Natural killer cell (primary cell): ENCODE results near the gene RAPGEF5. TPM values are rescaled to one million over a fixed set of nuclear protein-coding genes. Genes with fewer than 3 reads are reported as not detected.

Source experiments
- ATAC-seq, 3 donors: fragments of 150-1000 bp in 2 of 3; fragments of 200-7000 bp in 1 of 3; cut with Tn5 transposase; 1 replicate in 1 of 3; 2 replicates in 2 of 3; pipeline ENCODE4 v1.10.0; 2021; ENCODE audit warnings: mild to moderate bottlenecking in 2 of 3, moderate library complexity in 2 of 3
- DNase-seq, 2 donors: peaks; one replicate each; pipeline versions ENCODE4 v3.0.0 to v3.0.0-alpha.2; 2013 to 2021; ENCODE audit warnings: mixed read lengths in 1 of 2
- H3K27ac ChIP-seq: one replicate; pipeline ENCODE4 v1.5.1; 2013; ENCODE audit warnings: mild to moderate bottlenecking, low read length
- H3K27me3 ChIP-seq: one replicate; pipeline ENCODE4 v1.6.1; 2013; ENCODE audit warnings: low read length; ENCODE audit not compliant: control insufficient read depth, insufficient read depth
- H3K36me3 ChIP-seq: one replicate; pipeline ENCODE4 v1.6.1; 2013; ENCODE audit warnings: low read length; ENCODE audit not compliant: control insufficient read depth, insufficient read depth
- H3K4me1 ChIP-seq: one replicate; pipeline ENCODE4 v1.6.1; 2013; ENCODE audit warnings: low read length; ENCODE audit not compliant: control insufficient read depth, insufficient read depth
- H3K4me3 ChIP-seq: one replicate; pipeline ENCODE4 v1.5.1; 2013; ENCODE audit warnings: low read length
- H3K9me3 ChIP-seq: one replicate; pipeline ENCODE4 v1.6.1; 2013; ENCODE audit warnings: low read length; ENCODE audit not compliant: control insufficient read depth, insufficient read depth
- H3K27ac Mint-ChIP-seq, 2 donors: one replicate each; pipeline ENCODE4 v1.8.0; 2022; ENCODE audit warnings: mild to moderate bottlenecking in 2 of 2, mixed read lengths in 2 of 2, moderate library complexity in 1 of 2
- H3K27me3 Mint-ChIP-seq, 2 donors: one replicate each; pipeline ENCODE4 v1.8.0; 2022; ENCODE audit warnings: low read depth in 2 of 2, mixed read lengths in 2 of 2
- H3K36me3 Mint-ChIP-seq: one replicate; pipeline ENCODE4 v1.8.0; 2022; ENCODE audit warnings: mixed read lengths
- H3K4me1 Mint-ChIP-seq, 2 donors: one replicate each; pipeline ENCODE4 v1.8.0; 2022; ENCODE audit warnings: mixed read lengths in 2 of 2
- H3K4me3 Mint-ChIP-seq: one replicate; pipeline ENCODE4 v1.8.0; 2022; ENCODE audit warnings: mild to moderate bottlenecking, moderate library complexity, mixed read lengths
- H3K9me3 Mint-ChIP-seq, 2 donors: one replicate each; pipeline ENCODE4 v1.8.0; 2022; ENCODE audit warnings: mixed read lengths in 2 of 2
- WGBS: methylation state at CpG from one replicate; pipeline ENCODE4 v1.1.7; 2013; ENCODE audit warnings: missing lambda C conversion rate; ENCODE audit not compliant: insufficient coverage; 5-methylcytosine and 5-hydroxymethylcytosine counted together
- intact Hi-C: fragments of 100-400 bp; cut with micrococcal nuclease; formaldehyde crosslinking; loops from one replicate; pipeline ENCODE4 v1.14.2; 2022
- total RNA-seq, 4 donors: library from RNA; stranded (reverse); fragments of 120-200 nt in 1 of 4; gene quantifications; one replicate each; pipeline versions ENCODE4 v1.2.3 to v1.2.4, GENCODE V29; 2013 to 2022
- TF ChIP-seq, protein P1 (sequence below): fragments of 200-600 bp; IDR thresholded peaks from one replicate; pipeline ENCODE4 v1.8.0; 2022; ENCODE audit warnings: antibody characterized with exemption

Gene RAPGEF5
- total RNA-seq, 3 donors from 2014 or later (not counting 1 experiment from before 2014, with no cell fraction given) = 0.26 to 0.33 TPM; not detected in 1

DNA sequence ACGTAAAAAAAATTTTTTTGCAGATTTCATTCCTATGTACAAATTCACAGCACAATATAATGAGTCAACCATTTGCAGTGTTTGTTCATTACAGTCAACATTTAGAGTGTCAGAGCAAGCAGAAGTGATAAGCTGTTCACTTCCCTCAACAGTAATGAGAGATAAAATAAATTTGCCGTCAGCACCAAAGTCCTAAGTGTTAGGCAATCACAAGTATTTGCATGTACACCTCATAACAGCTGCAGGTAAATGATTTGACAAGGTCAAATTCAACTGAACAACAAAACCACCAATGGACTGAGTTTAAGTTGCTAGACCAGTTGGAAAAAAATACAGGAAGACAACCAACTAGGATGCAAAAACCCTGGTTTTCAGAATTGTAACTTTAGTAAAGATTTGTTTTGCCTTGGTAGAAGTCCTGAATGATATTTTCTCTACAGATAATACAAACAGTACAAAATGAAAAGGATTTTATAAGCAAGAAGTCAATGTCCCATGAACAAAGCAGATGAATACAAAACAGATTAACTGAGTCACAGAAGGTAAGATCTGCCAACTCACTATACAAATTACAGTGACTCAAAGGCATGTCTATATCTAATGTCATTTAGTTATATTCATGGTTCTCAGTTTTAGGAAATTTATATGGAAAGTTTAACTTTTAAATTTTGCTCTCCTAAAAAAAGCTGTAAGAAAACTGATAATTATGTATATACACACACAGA lies 10.4 kb downstream of the RAPGEF5 start:
- intact Hi-C loops = no loop called here
- H3K9me3 ChIP-seq = no peaks in the 10 kb centered on the region
- no peaks in the 10 kb centered on the region for H3K36me3 Mint-ChIP-seq
- H3K27ac Mint-ChIP-seq = no peak overlapping the region
- H3K27ac ChIP-seq = no peak overlapping the region
- no peaks in the 10 kb centered on the region for H3K27me3 ChIP-seq
- WGBS = 85% methylated on average over 2 of the region's 2 CpGs
- H3K4me1 Mint-ChIP-seq = no peaks in the 10 kb centered on the region
- no peak for ATAC-seq
- TF ChIP-seq, protein P1, sequence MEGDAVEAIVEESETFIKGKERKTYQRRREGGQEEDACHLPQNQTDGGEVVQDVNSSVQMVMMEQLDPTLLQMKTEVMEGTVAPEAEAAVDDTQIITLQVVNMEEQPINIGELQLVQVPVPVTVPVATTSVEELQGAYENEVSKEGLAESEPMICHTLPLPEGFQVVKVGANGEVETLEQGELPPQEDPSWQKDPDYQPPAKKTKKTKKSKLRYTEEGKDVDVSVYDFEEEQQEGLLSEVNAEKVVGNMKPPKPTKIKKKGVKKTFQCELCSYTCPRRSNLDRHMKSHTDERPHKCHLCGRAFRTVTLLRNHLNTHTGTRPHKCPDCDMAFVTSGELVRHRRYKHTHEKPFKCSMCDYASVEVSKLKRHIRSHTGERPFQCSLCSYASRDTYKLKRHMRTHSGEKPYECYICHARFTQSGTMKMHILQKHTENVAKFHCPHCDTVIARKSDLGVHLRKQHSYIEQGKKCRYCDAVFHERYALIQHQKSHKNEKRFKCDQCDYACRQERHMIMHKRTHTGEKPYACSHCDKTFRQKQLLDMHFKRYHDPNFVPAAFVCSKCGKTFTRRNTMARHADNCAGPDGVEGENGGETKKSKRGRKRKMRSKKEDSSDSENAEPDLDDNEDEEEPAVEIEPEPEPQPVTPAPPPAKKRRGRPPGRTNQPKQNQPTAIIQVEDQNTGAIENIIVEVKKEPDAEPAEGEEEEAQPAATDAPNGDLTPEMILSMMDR = no peak
- H3K4me1 ChIP-seq = no peaks in the 10 kb centered on the region
- H3K9me3 Mint-ChIP-seq = no peaks in the 10 kb centered on the region
- H3K27me3 Mint-ChIP-seq = peaks cover 6 to 23% of the 10 kb centered on the region in 2 donors
- no peak overlapping the region for H3K4me3 Mint-ChIP-seq
- H3K4me3 ChIP-seq = no peak overlapping the region
- no peaks in the 10 kb centered on the region for H3K36me3 ChIP-seq
- no peak for DNase-seq

DNA sequence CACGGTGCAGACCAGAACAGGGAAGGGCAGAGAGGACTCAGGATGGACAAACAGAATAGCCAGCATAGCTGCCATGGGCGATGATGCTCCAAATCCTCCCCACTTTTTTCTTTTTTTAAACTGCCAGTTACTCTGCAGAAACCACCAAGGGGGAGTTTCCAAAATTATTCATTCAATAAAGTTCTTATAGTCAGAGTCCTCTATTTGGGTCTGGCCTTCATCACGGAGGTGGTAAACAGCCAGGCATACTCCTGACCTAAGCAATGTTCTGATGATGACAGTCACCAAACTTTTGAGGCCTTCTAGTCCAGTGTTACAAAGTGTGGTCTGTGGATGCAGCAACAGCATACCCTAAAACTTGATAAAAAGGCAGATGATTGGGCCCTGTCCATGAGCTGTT lies 12.3 kb downstream of the RAPGEF5 start:
- H3K9me3 ChIP-seq = no peaks in the 10 kb centered on the region
- no peak overlapping the region for H3K4me3 ChIP-seq
- H3K27me3 ChIP-seq = no peaks in the 10 kb centered on the region
- H3K9me3 Mint-ChIP-seq = no peaks in the 10 kb centered on the region
- no peaks in the 10 kb centered on the region for H3K4me1 Mint-ChIP-seq
- H3K36me3 ChIP-seq = no peaks in the 10 kb centered on the region
- H3K4me3 Mint-ChIP-seq = no peak overlapping the region
- intact Hi-C loops = no loop called here
- H3K4me1 ChIP-seq = no peaks in the 10 kb centered on the region
- TF ChIP-seq, protein P1 = no peak
- no peaks in the 10 kb centered on the region for H3K36me3 Mint-ChIP-seq
- no peak overlapping the region for H3K27ac ChIP-seq
- DNase-seq = no peak
- no peak for ATAC-seq
- WGBS = 78% methylated on average over 3 of the region's 3 CpGs
- H3K27me3 Mint-ChIP-seq = peaks cover 5 to 8% of the 10 kb centered on the region in 2 donors
- H3K27ac Mint-ChIP-seq = no peak overlapping the region

DNA sequence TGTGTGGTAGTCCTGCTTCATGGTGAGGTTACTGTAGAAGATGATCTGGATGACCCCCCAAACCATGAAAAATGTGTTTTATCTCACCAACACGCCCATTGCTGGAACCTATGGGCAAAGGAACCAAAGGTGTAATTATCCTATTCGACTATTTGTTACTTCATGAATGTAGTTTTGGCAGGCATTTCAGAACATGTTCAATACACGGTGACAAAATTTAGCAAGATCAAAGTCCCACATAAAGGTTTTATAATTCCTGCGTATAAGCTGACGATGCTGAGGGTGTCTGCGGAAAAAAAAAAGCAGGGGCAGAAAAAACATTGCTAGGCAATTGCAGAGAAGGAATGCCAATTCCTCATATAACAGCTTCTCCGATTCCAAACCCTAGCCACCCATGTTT lies 13.3 kb downstream of the RAPGEF5 start:
- Histone ChIP-seq H3K4me1 (no peaks in the 10 kb centered on the region), H3K36me3 (no peaks in the 10 kb centered on the region), H3K27me3 (no peaks in the 10 kb centered on the region), H3K27ac (no peak overlapping the region), H3K9me3 (no peaks in the 10 kb centered on the region), H3K4me3 (no peak overlapping the region)
- DNase-seq (no peak), ATAC-seq (no peak)
- Mint-ChIP-seq H3K4me3 (no peak overlapping the region), H3K36me3 (no peaks in the 10 kb centered on the region), H3K27ac (no peak overlapping the region), H3K4me1 (no peaks in the 10 kb centered on the region), H3K9me3 (no peaks in the 10 kb centered on the region), H3K27me3 (peaks cover 5 to 8% of the 10 kb centered on the region in 2 donors)
- intact Hi-C loops = no loop called here
- 95% methylated on average over 7 of the region's 7 CpGs for WGBS
- TF ChIP-seq, protein P1 = no peak

DNA sequence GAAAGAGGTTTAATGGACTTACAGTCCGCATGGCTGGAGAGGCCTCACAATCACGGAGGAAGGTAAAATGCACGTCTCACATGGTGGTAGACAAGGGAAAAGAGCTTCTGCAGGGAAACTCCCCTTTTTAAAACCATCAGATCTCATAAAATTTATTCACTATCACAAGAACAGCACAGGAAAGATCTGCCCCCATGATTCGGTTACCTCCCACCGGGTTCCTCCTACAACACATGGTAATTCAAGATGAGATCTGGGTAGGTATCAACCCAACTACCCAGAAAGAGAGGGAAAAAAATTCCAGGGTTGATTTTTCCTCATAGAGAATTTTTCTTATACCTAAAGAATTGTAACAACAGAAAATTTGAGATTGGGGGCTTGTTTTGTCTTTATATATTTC lies 13.9 kb downstream of the RAPGEF5 start:
- Histone ChIP-seq H3K36me3 (no peaks in the 10 kb centered on the region), H3K27ac (no peak overlapping the region), H3K27me3 (no peaks in the 10 kb centered on the region), H3K4me1 (no peaks in the 10 kb centered on the region), H3K9me3 (no peaks in the 10 kb centered on the region), H3K4me3 (no peak overlapping the region)
- H3K4me1 Mint-ChIP-seq = no peaks in the 10 kb centered on the region
- 93% methylated on average over 3 of the region's 5 CpGs for WGBS
- no peaks in the 10 kb centered on the region for H3K9me3 Mint-ChIP-seq
- H3K4me3 Mint-ChIP-seq = no peak overlapping the region
- ATAC-seq = no peak
- intact Hi-C loops = no loop called here
- no peak for DNase-seq
- peaks cover 5 to 8% of the 10 kb centered on the region in 2 donors for H3K27me3 Mint-ChIP-seq
- H3K36me3 Mint-ChIP-seq = no peaks in the 10 kb centered on the region
- no peak overlapping the region for H3K27ac Mint-ChIP-seq
- TF ChIP-seq, protein P1 = no peak
